ENCODE results near the gene CCDC7.
"Not testable (repeated sequence)": the region's sequence is repeated elsewhere in the genome, so short reads cannot be mapped to it uniquely, and the experiment has no call there.

CCDC7 gene

GRCh38 chr10:32731527-32731926 is 285.6 kb downstream of the CCDC7 start:
- Histone ChIP-seq H3K27ac (ENCODE audit: insufficient read depth in 1 of 2, low read depth in 1 of 2, low read length in 2 of 2, poor library complexity in 1 of 2, severe bottlenecking in 2 of 2) (no peak overlapping the region), H3K4me3 (ENCODE audit: control insufficient read depth in 1 of 7, extremely low read depth in 1 of 7, insufficient read depth in 4 of 7, low read depth in 2 of 7, low read length in 6 of 7) (no peak overlapping the region), H3K36me3 (ENCODE audit: control insufficient read depth in 4 of 4, insufficient read depth in 4 of 4, low read length in 3 of 4) (no peaks in the 10 kb centered on the region), H3K4me1 (ENCODE audit: control extremely low read depth in 1 of 4, control insufficient read depth in 4 of 4, insufficient read depth in 4 of 4, low read length in 3 of 4) (no peaks in the 10 kb centered on the region), H3K27me3 (replicated peaks in 2 of 5; ENCODE audit: control insufficient read depth in 4 of 5, insufficient read depth in 5 of 5, low read length in 4 of 5) (no peaks in the 10 kb centered on the region), H3K9me3 (ENCODE audit: control extremely low read depth in 1 of 5, control insufficient read depth in 4 of 5, insufficient read depth in 2 of 5, low read depth in 1 of 5, low read length in 4 of 5) (peaks cover 0 to 2% (median 0%) of the 10 kb centered on the region in 5 experiments)
- ChIA-PET POLR2A (no interaction called here), CTCF (no interaction called here)
- 93% methylated on average over 9 of the region's 9 CpGs for WGBS (ENCODE audit: insufficient coverage)
- no peak for DNase-seq

- H3K9me3 ChIP-seq (ENCODE audit: control extremely low read depth in 1 of 5, control insufficient read depth in 4 of 5, insufficient read depth in 2 of 5, low read depth in 1 of 5, low read length in 4 of 5) = peaks cover 0 to 3% (median 2%) of the 10 kb centered on the region in 5 experiments
- WGBS (ENCODE audit: insufficient coverage) = no CpG with 5 or more reads among the region's 3 CpGs
- H3K27ac ChIP-seq (ENCODE audit: insufficient read depth in 1 of 2, low read depth in 1 of 2, low read length in 2 of 2, poor library complexity in 1 of 2, severe bottlenecking in 2 of 2) = no peak overlapping the region
- ChIA-PET CTCF (no interaction called here), POLR2A (no interaction called here)
- H3K4me3 ChIP-seq (ENCODE audit: control insufficient read depth in 1 of 7, extremely low read depth in 1 of 7, insufficient read depth in 4 of 7, low read depth in 2 of 7, low read length in 6 of 7) = no peak overlapping the region
- H3K36me3 ChIP-seq (ENCODE audit: control insufficient read depth in 4 of 4, insufficient read depth in 4 of 4, low read length in 3 of 4) = peaks cover 0 to 2% (median 0%) of the 10 kb centered on the region in 4 experiments
- DNase-seq = no peak
- no peaks in the 10 kb centered on the region for H3K4me1 ChIP-seq (ENCODE audit: control extremely low read depth in 1 of 4, control insufficient read depth in 4 of 4, insufficient read depth in 4 of 4, low read length in 3 of 4)
- no peaks in the 10 kb centered on the region for H3K27me3 ChIP-seq (replicated peaks in 2 of 5; ENCODE audit: control insufficient read depth in 4 of 5, insufficient read depth in 5 of 5, low read length in 4 of 5)
These were observed 293.0 kb downstream of the CCDC7 start for GRCh38 chr10:32738958-32739357.

DNA sequence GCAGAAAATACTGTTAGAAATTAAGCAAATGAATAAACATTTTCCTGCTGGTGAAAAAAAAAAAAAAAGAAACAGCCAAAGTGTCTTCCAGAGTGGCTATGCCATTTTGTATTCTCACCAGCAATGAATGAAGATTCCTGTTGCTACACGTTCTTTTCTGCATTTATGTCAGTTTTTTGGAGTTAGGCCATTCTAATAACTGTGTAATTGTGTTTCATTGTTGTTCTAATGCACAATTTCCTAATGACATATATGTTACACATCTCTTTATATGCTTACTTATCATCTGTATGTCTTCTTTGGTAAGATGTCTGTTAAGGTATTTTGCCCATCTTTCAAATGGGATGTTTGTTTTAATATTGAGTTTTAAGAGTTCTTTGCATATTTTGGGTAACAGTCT is 298.4 kb downstream of the CCDC7 start:
- H3K36me3 ChIP-seq (ENCODE audit: control insufficient read depth in 4 of 4, insufficient read depth in 4 of 4, low read length in 3 of 4) = peaks cover 0 to 5% (median 1%) of the 10 kb centered on the region in 4 experiments
- WGBS (ENCODE audit: insufficient coverage) = 100% methylated on average over 1 of the region's 1 CpG
- no peaks in the 10 kb centered on the region for H3K4me1 ChIP-seq (ENCODE audit: control extremely low read depth in 1 of 4, control insufficient read depth in 4 of 4, insufficient read depth in 4 of 4, low read length in 3 of 4)
- no peak overlapping the region for H3K27ac ChIP-seq (ENCODE audit: insufficient read depth in 1 of 2, low read depth in 1 of 2, low read length in 2 of 2, poor library complexity in 1 of 2, severe bottlenecking in 2 of 2)
- CTCF ChIA-PET = no interaction called here
- no peak overlapping the region for H3K4me3 ChIP-seq (ENCODE audit: control insufficient read depth in 1 of 7, extremely low read depth in 1 of 7, insufficient read depth in 4 of 7, low read depth in 2 of 7, low read length in 6 of 7)
- POLR2A ChIA-PET = no interaction called here
- H3K9me3 ChIP-seq (ENCODE audit: control extremely low read depth in 1 of 5, control insufficient read depth in 4 of 5, insufficient read depth in 2 of 5, low read depth in 1 of 5, low read length in 4 of 5) = peaks cover 0 to 11% (median 0%) of the 10 kb centered on the region in 5 experiments
- H3K27me3 ChIP-seq (replicated peaks in 2 of 5; ENCODE audit: control insufficient read depth in 4 of 5, insufficient read depth in 5 of 5, low read length in 4 of 5) = no peaks in the 10 kb centered on the region
- no peak for DNase-seq

- 74% methylated on average over 2 of the region's 3 CpGs for WGBS (ENCODE audit: insufficient coverage)
- no peak overlapping the region for H3K4me3 ChIP-seq (ENCODE audit: control insufficient read depth in 1 of 7, extremely low read depth in 1 of 7, insufficient read depth in 4 of 7, low read depth in 2 of 7, low read length in 6 of 7)
- peaks cover 0 to 5% (median 0%) of the 10 kb centered on the region in 4 experiments for H3K36me3 ChIP-seq (ENCODE audit: control insufficient read depth in 4 of 4, insufficient read depth in 4 of 4, low read length in 3 of 4)
- peaks cover 0 to 11% (median 0%) of the 10 kb centered on the region in 5 experiments for H3K9me3 ChIP-seq (ENCODE audit: control extremely low read depth in 1 of 5, control insufficient read depth in 4 of 5, insufficient read depth in 2 of 5, low read depth in 1 of 5, low read length in 4 of 5)
- H3K27me3 ChIP-seq (replicated peaks in 2 of 5; ENCODE audit: control insufficient read depth in 4 of 5, insufficient read depth in 5 of 5, low read length in 4 of 5) = no peaks in the 10 kb centered on the region
- H3K4me1 ChIP-seq (ENCODE audit: control extremely low read depth in 1 of 4, control insufficient read depth in 4 of 4, insufficient read depth in 4 of 4, low read length in 3 of 4) = no peaks in the 10 kb centered on the region
- no peak for DNase-seq
- ChIA-PET CTCF (no interaction called here), POLR2A (no interaction called here)
- no peak overlapping the region for H3K27ac ChIP-seq (ENCODE audit: insufficient read depth in 1 of 2, low read depth in 1 of 2, low read length in 2 of 2, poor library complexity in 1 of 2, severe bottlenecking in 2 of 2)
These were observed 300.9 kb downstream of the CCDC7 start for GRCh38 chr10:32746869-32747268.

DNA sequence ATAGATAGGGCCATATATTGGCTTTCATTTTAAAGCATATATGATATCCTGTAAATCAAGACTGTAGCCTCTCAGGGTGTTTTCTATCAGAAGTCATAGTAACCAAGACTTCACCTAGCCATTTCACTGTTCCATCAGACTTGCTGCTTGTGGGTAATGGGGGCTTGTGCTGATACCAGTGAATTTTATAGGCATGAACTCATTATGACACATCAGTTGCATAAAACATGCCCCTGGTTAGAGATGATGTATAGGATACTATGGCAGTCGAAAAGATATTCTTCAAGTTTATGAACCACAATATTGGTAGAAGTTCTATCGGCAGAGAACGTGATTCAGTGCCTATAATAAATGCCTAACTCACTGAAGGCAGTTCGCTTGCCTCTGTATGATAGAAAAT is 305.6 kb downstream of the CCDC7 start:
- ChIA-PET CTCF (no interaction called here), POLR2A (no interaction called here)
- no peaks in the 10 kb centered on the region for H3K27me3 ChIP-seq (replicated peaks in 2 of 5; ENCODE audit: control insufficient read depth in 4 of 5, insufficient read depth in 5 of 5, low read length in 4 of 5)
- H3K36me3 ChIP-seq (ENCODE audit: control insufficient read depth in 4 of 4, insufficient read depth in 4 of 4, low read length in 3 of 4) = peaks cover 0 to 2% (median 0%) of the 10 kb centered on the region in 4 experiments
- no peak overlapping the region for H3K4me3 ChIP-seq (ENCODE audit: control insufficient read depth in 1 of 7, extremely low read depth in 1 of 7, insufficient read depth in 4 of 7, low read depth in 2 of 7, low read length in 6 of 7)
- DNase-seq = no peak
- peaks cover 0 to 17% (median 3%) of the 10 kb centered on the region in 5 experiments for H3K9me3 ChIP-seq (ENCODE audit: control extremely low read depth in 1 of 5, control insufficient read depth in 4 of 5, insufficient read depth in 2 of 5, low read depth in 1 of 5, low read length in 4 of 5)
- no peak overlapping the region for H3K27ac ChIP-seq (ENCODE audit: insufficient read depth in 1 of 2, low read depth in 1 of 2, low read length in 2 of 2, poor library complexity in 1 of 2, severe bottlenecking in 2 of 2)
- H3K4me1 ChIP-seq (ENCODE audit: control extremely low read depth in 1 of 4, control insufficient read depth in 4 of 4, insufficient read depth in 4 of 4, low read length in 3 of 4) = no peaks in the 10 kb centered on the region
- 95% methylated on average over 2 of the region's 4 CpGs for WGBS (ENCODE audit: insufficient coverage)

GRCh38 chr10:32754900-32755299 is 309.0 kb downstream of the CCDC7 start:
- WGBS (ENCODE audit: insufficient coverage) = 83% methylated on average over 2 of the region's 5 CpGs
- H3K36me3 ChIP-seq (ENCODE audit: control insufficient read depth in 4 of 4, insufficient read depth in 4 of 4, low read length in 3 of 4); H3K27ac ChIP-seq (ENCODE audit: insufficient read depth in 1 of 2, low read depth in 1 of 2, low read length in 2 of 2, poor library complexity in 1 of 2, severe bottlenecking in 2 of 2); H3K27me3 ChIP-seq (replicated peaks in 2 of 5; ENCODE audit: control insufficient read depth in 4 of 5, insufficient read depth in 5 of 5, low read length in 4 of 5); H3K4me1 ChIP-seq (ENCODE audit: control extremely low read depth in 1 of 4, control insufficient read depth in 4 of 4, insufficient read depth in 4 of 4, low read length in 3 of 4); POLR2A ChIA-PET; CTCF ChIA-PET; DNase-seq; H3K4me3 ChIP-seq (ENCODE audit: control insufficient read depth in 1 of 7, extremely low read depth in 1 of 7, insufficient read depth in 4 of 7, low read depth in 2 of 7, low read length in 6 of 7): not testable (repeated sequence)
- peaks cover 0 to 12% (median 3%) of the 10 kb centered on the region in 5 experiments for H3K9me3 ChIP-seq (ENCODE audit: control extremely low read depth in 1 of 5, control insufficient read depth in 4 of 5, insufficient read depth in 2 of 5, low read depth in 1 of 5, low read length in 4 of 5)

GRCh38 chr10:32771217-32771616 is 325.3 kb downstream of the CCDC7 start:
- ChIA-PET CTCF (no interaction called here), POLR2A (no interaction called here)
- no peak overlapping the region for H3K4me3 ChIP-seq (ENCODE audit: control insufficient read depth in 1 of 7, extremely low read depth in 1 of 7, insufficient read depth in 4 of 7, low read depth in 2 of 7, low read length in 6 of 7)
- H3K36me3 ChIP-seq (ENCODE audit: control insufficient read depth in 4 of 4, insufficient read depth in 4 of 4, low read length in 3 of 4) = no peaks in the 10 kb centered on the region
- no peak overlapping the region for H3K27ac ChIP-seq (ENCODE audit: insufficient read depth in 1 of 2, low read depth in 1 of 2, low read length in 2 of 2, poor library complexity in 1 of 2, severe bottlenecking in 2 of 2)
- no peaks in the 10 kb centered on the region for H3K27me3 ChIP-seq (replicated peaks in 2 of 5; ENCODE audit: control insufficient read depth in 4 of 5, insufficient read depth in 5 of 5, low read length in 4 of 5)
- no peaks in the 10 kb centered on the region for H3K4me1 ChIP-seq (ENCODE audit: control extremely low read depth in 1 of 4, control insufficient read depth in 4 of 4, insufficient read depth in 4 of 4, low read length in 3 of 4)
- peaks cover 4 to 24% (median 6%) of the 10 kb centered on the region in 5 experiments for H3K9me3 ChIP-seq (ENCODE audit: control extremely low read depth in 1 of 5, control insufficient read depth in 4 of 5, insufficient read depth in 2 of 5, low read depth in 1 of 5, low read length in 4 of 5)
- DNase-seq = peak in 1 of 3 donors; percentile 16
